ENCODE measurements around the gene IFT20. TPM values are rescaled to one million over a fixed set of nuclear protein-coding genes. Genes with fewer than 3 reads are reported as not detected.
"Not testable (repeated sequence)": the region's sequence is repeated elsewhere in the genome, so short reads cannot be mapped to it uniquely, and the experiment has no call there.

The IFT20 gene
- total RNA-seq, 1 donor from 2014 or later, result 31.3 TPM

DNA sequence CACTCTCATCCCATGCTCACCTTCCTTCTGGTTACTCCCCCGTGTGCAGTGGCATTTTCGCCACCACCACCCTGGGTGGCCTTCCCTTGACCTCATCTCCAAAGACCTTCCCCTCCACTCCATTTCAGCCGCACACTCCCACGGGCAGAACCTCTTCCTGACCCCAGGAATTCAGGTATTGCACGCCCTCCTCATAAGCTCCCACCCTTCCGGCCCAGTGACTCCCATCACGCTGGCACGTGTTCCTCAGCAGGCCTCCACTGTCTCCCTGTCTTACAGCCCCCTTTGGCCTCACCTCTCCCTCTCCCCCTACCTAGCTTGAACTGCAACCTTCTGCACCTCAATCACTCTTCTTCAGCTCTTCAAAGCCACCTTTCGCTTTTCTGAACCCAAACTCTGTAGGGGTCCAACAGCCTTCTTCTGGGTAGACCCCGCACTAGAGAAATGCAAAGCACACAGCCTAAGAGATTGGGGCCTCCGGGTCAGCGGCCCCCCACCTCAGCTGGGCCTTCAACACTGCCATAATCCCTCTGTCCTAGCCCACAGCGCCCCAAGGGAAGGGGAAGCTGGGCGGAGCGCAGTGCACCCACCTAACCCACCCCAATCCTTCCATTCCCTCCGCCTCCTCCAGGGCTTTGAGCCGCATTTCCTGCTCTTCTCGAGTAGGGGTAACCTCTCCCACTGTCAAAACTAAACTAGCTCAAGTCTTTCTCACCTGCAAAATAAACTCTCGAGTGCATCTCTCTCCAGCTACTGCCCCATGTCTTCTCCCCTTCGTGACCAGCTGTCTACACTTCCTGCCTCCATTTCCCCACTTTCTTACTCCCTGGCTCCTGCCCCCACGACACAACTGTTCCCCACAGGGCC is 17.9 kb downstream of the IFT20 start:
- no peak for DNase-seq (ENCODE audit: low spot score)

DNA sequence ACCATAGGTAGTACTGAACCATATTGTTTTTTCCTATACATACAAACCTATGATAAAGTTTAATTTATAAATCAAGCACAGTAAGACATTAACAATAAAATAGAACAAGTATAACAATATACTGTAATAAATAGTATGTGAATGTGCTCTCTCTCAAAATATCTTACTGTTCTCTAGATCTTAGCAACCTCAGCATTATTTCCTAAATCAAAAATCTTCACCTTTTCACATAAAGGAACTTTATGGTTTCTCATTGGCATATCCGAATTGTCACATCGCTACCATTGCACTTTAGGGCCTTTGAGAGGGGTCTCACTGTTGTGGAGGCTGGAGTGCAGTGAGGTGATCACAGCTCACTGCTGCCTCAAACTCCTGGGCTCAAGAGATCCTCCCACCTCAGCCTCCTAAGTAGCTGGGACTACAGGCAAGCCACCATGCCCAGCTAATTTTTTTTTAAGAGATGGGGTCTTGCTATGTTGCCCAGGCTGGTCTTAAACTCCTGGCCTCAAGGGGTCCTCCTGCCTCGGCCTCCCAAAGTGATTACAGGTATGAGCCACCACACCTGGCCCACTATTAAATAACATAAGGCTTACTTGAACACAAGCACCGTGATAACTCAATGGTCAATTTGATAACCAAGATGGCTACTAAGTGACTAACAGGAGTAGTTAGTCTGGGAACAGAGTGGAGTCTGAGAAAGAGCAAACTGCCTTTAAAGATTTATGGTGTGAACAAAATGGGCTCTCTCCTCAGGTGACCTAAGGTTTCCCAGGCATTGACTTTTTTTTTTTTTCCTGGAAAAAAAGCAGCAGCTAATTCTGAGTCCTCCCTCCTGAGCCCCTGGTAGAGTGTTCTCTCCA is 19.2 kb downstream of the IFT20 start:
- DNase-seq (ENCODE audit: low spot score), result no peak

DNA sequence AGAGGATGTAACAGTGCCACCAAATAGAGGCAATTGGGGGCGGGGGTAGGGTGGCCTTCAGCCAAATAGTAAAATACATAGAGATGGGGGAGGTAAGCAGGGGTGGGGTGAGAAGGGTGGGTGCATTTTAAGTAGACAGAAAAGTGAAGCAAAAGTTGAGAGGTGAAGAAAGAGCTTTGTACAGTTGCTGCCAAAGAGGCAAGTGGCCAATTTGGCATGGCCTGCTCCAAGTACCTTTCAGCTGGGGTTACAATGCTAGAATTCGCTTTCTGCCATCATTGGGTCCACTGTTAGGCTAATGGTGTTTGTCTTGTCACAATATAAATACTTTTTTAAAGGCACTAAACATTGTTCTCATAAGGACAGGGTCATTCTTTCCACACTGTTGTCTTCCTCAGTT is 21.4 kb downstream of the IFT20 start:
- DNase-seq (ENCODE audit: low spot score), result no peak

DNA sequence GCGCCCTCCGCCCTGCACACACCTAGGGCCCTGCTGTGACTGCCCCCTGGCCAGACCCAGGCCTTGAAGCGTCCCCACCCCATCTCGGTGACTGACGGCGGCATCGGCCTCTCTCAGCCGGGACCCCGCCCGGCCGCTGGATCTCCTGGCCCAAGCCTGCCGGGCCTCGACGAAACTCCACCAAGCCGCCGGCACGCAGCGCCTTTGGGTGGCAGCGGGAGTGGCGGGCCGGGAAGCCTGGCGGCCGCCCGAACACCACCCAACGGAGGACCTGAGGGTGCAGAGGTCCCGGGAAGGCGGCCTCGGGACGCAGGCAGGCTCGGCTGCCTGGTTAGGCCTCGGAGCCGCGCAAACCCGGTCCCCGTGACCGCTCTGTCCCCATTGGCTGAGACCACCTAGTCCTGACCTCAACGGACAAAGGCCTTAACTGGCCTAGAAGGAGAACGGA is 28.3 kb downstream of the IFT20 start:
- no peak for DNase-seq (ENCODE audit: low spot score)

DNA sequence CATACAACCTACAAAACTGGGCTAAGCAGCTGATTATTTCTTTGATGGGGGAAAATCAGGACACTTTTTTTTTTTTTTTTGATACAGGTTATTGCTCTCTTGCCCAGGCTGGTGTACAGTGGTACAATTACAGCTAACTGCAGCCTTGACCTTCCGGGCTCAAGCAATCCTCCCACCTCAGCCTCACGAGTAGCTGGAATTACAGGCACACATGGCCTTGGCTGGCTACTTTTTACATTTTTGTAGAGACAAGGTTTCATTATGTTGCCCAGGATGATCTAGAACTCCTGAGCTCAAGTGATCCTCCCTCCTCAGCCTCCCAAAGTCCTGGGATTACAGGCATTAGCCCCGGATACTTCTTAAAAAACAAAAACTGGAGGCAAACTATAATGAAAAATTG is 36.8 kb downstream of the IFT20 start:
- no peak for DNase-seq (ENCODE audit: low spot score)

DNA sequence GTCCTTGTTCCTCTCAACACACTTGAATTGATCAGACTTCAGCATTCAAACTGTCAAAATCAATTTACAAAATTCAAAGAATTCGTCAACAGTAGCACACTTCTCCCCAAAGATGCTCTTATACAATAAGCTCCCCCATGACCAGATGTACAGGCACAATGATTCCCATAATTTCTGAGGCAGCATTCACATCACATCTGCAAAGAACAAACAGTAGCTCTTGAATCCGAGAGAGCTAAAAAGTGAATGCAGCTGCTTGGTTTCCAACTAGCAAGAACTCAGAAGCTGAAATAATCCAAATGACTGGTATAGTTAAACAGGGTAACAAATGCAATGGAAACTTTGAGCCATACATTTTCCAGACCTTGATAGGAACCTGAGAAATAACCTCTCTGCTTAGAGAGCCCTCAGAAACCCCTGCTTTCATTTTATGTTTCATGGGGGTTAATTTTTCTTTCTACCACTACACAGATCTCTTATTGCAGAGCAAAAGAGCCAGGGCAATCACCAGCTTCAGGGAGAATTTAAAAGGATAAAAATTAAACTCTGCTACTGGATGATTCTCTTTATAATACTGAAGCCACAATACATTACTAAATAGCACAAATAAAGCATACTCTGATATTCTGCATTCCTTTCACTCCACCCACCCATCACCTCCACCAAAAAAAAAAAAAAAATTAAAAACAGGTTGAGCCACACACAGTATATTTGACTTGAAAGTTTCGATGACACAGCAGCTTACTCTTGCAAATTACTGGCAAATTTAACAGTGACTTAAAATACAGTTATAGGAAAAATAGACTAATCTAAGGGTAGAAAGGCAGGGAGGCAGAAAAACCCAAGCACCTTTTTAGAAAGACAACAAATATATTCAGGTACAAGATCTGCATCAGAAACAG is 39.3 kb downstream of the IFT20 start:
- no peak for DNase-seq (ENCODE audit: low spot score)

DNA sequence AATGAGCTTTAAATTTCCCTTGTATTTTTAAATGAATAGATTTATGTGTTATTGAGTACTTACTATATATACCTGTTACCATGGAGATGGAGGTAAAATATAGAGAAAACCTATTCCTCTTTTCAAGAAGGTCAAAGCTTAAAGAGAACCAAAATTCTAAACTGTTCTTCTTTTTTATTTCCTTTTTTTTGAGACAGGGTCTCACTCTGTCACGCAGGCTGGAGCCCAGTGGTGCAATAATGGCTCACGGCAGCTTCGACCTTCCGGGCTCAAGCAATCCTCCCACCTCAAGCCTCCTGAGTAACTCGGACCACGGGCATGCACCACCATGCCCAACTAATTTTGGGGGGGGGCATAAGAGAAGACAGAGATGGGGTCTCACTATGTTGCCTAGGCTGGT is 41.3 kb downstream of the IFT20 start:
- DNase-seq (ENCODE audit: low spot score), result no peak

DNA sequence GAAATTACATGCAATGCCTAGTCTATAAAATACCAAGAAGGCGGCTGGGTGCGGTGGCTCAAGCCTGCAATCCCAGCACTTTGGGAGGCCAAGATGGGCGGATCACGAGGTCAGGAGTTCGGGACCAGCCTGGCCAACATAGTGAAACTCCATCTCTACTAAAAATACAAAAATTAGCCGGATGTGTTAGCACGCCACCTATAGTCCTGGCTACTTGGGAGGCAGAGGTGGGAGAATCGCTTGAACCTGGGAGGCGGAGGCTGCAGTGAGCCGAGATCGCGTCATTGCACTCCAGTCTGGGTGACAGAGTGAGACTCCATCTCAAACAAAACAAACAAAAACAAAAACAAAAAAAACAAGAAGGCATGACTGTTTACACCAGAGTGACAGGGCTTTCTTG is 42.4 kb downstream of the IFT20 start:
- DNase-seq (ENCODE audit: low spot score), result not testable (repeated sequence)

DNA sequence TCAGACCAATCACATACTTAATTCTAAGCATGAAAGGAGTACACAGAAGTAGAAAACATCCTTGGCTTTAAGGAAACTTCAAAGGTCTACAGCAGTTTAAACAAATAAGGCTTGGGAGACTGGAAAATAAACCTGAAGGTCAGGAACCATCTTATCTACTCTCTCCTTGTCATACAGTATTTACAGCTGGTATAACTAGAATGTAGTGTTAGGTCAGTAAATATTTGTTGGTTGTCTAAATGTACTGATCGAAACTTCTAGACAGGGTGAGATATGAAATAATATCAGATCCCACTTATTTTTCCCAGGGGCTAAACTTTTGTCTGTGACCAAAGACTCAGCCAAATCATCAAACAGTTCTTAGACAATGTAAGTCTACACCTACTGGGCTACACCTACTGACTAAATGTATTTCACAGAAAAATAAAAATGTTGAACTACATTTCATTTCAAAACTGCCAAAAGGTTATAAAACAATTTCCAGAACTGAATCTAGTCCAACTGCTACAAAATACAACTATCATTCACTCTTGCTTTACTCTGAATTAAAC is 43.4 kb downstream of the IFT20 start:
- DNase-seq (ENCODE audit: low spot score), result no peak

DNA sequence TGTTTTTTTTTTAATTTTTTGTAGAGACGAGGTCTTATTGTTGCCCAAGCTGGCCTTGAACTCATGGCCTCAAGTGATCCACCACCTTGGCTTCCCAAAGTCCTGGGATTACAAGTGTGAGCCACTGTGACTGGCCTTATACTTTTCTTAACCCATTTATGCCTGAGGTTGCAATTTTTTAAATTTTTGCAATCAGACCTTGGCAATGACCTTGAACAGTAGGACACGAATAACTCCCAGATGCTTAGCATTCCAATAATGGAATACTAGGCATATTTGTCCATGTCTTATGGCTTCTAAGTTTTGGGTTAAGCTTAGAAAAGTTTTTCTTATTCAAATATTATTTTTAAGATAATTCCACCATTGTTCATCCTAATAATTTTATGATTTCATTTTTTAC is 44.6 kb downstream of the IFT20 start:
- no peak for DNase-seq (ENCODE audit: low spot score)

DNA sequence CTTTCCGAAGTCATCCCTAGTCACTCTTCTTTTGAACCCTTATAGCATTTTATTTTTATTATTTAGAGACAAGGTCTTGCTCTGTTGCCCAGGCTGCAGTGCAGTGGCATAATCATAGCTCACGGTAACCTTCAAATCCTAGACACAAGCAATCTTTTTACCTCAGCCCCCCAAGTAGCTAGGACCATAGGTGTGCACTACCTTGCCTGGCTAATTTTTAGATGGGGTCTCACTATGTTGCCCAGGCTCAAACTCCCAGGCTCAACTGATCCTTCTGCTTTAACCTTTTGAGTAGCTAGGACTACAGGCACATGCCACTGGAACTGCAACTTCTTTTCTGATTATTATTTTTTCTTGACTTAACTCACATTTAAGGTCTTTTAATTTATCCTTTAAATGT is 49.3 kb downstream of the IFT20 start:
- DNase-seq (ENCODE audit: low spot score), result no peak

DNA sequence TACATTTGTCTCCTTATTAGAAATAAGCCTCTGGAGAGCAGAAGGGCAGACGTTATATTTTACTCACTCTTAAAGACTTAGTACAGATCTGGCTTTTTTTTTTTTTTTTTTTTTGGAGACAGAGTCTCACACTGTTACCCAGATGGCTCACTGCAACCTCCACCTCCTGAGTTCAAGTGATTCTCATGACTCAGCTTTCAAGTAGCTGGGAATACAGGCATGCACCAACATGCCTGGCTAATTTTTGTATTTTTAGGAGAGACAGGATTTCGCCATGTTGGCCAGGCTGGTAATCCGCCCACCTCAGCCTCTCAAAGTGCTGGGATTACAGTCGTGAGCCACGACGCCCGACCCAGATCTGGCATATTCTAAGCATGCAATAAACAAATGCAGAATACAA is 52.7 kb downstream of the IFT20 start:
- DNase-seq (ENCODE audit: low spot score), result no peak

DNA sequence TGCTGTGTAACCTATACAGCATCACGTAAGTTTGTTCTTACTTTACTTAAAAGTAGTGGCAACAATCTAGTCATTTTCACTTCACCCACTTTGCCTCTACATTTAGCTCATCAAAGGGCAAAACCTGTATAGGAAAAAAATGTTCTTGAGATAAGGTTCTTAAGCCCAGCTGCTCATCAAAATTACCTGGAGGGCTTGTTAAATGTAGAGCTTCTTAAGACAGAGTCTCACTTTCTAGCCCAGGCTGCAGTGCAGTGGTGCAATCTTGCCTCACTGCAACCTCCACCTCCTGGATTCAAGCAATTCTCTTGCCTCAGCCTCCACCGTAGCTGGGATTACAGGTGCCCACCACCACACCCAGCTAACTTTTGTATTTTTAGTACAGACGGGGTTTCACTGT is 54.4 kb downstream of the IFT20 start:
- DNase-seq (ENCODE audit: low spot score), result no peak

DNA sequence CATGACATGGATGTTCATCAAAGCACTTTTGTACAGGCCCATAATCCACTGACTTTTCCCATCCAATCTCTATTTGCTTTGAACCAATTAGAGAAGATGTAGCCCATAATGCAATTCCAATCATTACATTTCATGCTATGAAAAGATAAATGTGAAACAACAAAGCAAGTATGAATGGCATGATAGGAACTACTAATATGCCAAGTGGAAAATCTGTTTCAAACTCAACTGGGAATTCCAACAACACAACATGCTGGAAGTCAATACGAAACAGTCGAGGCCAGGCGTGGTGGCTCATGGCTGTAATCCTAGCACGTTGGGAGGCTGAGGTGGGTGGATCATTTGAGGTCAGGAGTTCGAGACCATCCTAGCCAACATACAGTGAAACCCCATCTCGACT is 55.9 kb downstream of the IFT20 start:
- DNase-seq (ENCODE audit: low spot score), result no peak

Small RNA genes within 50 kb of the gene (microRNA-seq; reads per million reads assigned to microRNA genes)
- gene MIR4723 (ENCODE audit: borderline number of aligned reads), result not detected

Other genes starting within 250 kb of the IFT20 start
- 3.1 TPM for gene TMEM97, start 16.3 kb downstream of the IFT20 start, total RNA-seq
- gene TNFAIP1, start 289 bp upstream of the IFT20 start, total RNA-seq, result 61.3 TPM
- 79.3 TPM for gene POLDIP2, start 22.1 kb upstream of the IFT20 start, total RNA-seq
- gene SEBOX, start 29.7 kb upstream of the IFT20 start, total RNA-seq, result not detected
- gene VTN, start 34.8 kb upstream of the IFT20 start, total RNA-seq, result 2.1 TPM
- gene SARM1, start 36.2 kb upstream of the IFT20 start, total RNA-seq, result 10.7 TPM
- gene SLC46A1, start 70.7 kb upstream of the IFT20 start, total RNA-seq, result 13.0 TPM
- gene SLC13A2, start 138.2 kb upstream of the IFT20 start, total RNA-seq, result 0.10 TPM
- gene FOXN1, start 170.9 kb upstream of the IFT20 start, total RNA-seq, result not detected
- 23.0 TPM for gene UNC119, start 217.2 kb upstream of the IFT20 start, total RNA-seq
- gene PIGS, start 236.1 kb upstream of the IFT20 start, total RNA-seq, result 50.7 TPM
- gene ALDOC, start 241.4 kb upstream of the IFT20 start, total RNA-seq, result 24.8 TPM

Measured in mesenteric fat pad (tissue), 1 donor.